ENCODE measurements around the gene IFI6.
"Not testable (repeated sequence)": the region's sequence is repeated elsewhere in the genome, so short reads cannot be mapped to it uniquely, and the experiment has no call there.

DNA sequence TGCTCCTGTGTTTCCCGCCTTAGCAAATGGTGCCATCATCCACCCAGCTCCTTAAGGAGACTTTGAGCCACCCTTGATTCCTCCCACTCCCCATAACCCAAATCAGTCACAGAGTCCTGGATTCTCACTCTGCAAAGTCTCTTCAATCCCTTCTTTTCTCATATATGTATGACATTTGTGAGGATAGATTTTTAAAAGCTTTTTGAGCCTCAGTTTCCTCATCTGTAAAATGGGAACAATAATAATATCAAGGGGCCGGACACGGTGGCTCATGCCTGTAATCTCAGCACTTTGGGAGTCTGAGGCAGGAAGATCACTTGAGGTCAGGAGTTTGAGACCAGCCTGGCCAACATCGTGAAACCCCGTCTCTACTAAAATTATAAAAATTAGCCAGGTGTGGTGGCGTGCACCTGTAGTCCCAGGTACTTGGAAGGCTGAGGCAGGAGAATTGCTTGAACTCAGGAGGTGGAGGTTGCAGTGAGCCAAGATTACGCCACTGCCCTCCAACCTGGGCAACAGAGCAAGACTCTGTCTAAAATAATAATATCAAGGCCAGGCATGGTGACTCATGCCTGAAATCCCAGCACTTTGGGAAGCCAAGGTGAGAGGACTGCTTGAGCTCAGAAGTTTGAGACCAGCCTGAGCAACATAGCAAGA is 52.1 kb downstream of the IFI6 start:
- not testable (repeated sequence) for TF ChIP-seq YY1 (IDR thresholded peaks at IDR 0.05; ENCODE audit: insufficient read depth, insufficient read length); ZNF274 (IDR thresholded peaks at IDR 0.05; ENCODE audit: low read depth, low read length); SUZ12 (IDR thresholded peaks at IDR 0.05; ENCODE audit: extremely low read depth, insufficient read depth, insufficient read length)

All from NT2/D1 (cell line).